Activated T-cell treated with anti-CD3 and anti-CD28 coated beads for 1 hour (primary cell): ENCODE data around the gene FAM3B.
"Not testable (repeated sequence)": the region's sequence is repeated elsewhere in the genome, so short reads cannot be mapped to it uniquely, and the experiment has no call there.

ENCODE experiments used
- DNase-seq: peaks from one replicate; pipeline ENCODE4 v3.0.0-alpha.2; 2020; ENCODE audit warnings: low read depth

FAM3B gene

GRCh38 chr21:41316200-41317062 lies at the start of gene FAM3B:
Gene FAM3B (plus strand): TSS chr21:41316801. CDS start chr21:41316880, 79 bp downstream.
- DNase-seq = no peak

- DNase-seq = no peak
These were observed 49.3 kb upstream of the FAM3B start for GRCh38 chr21:41267346-41267745.

GRCh38 chr21:41269535-41269934 lies 47.1 kb upstream of the FAM3B start:
- DNase-seq = no peak

GRCh38 chr21:41277196-41277595 lies 39.4 kb upstream of the FAM3B start:
- no peak for DNase-seq

GRCh38 chr21:41277846-41278245 lies 38.8 kb upstream of the FAM3B start:
- DNase-seq = no peak

GRCh38 chr21:41280115-41280919 lies 36.3 kb upstream of the FAM3B start:
- no peak for DNase-seq

- DNase-seq = no peak
These were observed 34.2 kb upstream of the FAM3B start for GRCh38 chr21:41282412-41282811.

- peak; percentile 6 for DNase-seq
These were observed 33.3 kb upstream of the FAM3B start for GRCh38 chr21:41283211-41283818.

GRCh38 chr21:41289431-41289830 lies 27.2 kb upstream of the FAM3B start:
- DNase-seq = no peak

GRCh38 chr21:41290106-41290799 lies 26.3 kb upstream of the FAM3B start:
- DNase-seq = no peak

- DNase-seq = no peak
These were observed 21.9 kb upstream of the FAM3B start for GRCh38 chr21:41294548-41295231.

GRCh38 chr21:41295721-41296254 lies 20.8 kb upstream of the FAM3B start:
- DNase-seq = no peak

GRCh38 chr21:41302976-41303375 lies 13.6 kb upstream of the FAM3B start:
- DNase-seq = no peak

- DNase-seq = no peak
These were observed 12.4 kb upstream of the FAM3B start for GRCh38 chr21:41304068-41304720.

GRCh38 chr21:41307219-41307618 lies 9.4 kb upstream of the FAM3B start:
- no peak for DNase-seq

- not testable (repeated sequence) for DNase-seq
These were observed 3.1 kb upstream of the FAM3B start for GRCh38 chr21:41313285-41314164.

GRCh38 chr21:41315726-41316125 lies 875 bp upstream of the FAM3B start:
- no peak for DNase-seq

GRCh38 chr21:41317063-41317392 lies 427 bp downstream of the FAM3B start:
- no peak for DNase-seq

- DNase-seq = no peak
These were observed 857 bp downstream of the FAM3B start for GRCh38 chr21:41317458-41317857.

- DNase-seq = no peak
These were observed 1.6 kb downstream of the FAM3B start for GRCh38 chr21:41318218-41318617.
